ENCODE data around the gene CNGA2.

CNGA2 gene

GRCh38 chrX:151712253-151712652 lies 22.3 kb upstream of the CNGA2 start:
- DNase-seq (ENCODE audit: low read depth): no peak

- no peak for DNase-seq (ENCODE audit: low read depth)
Observed at GRCh38 chrX:151713849-151714248, 20.7 kb upstream of the CNGA2 start.

GRCh38 chrX:151714362-151714761 lies 20.2 kb upstream of the CNGA2 start:
- DNase-seq (ENCODE audit: low read depth): no peak

- DNase-seq (ENCODE audit: low read depth): no peak
Observed at GRCh38 chrX:151715752-151716151, 18.8 kb upstream of the CNGA2 start, which contains the start of gene FATE1. Gene FATE1, plus strand, starts transcription at chrX:151716035. Its CDS starts 85 bp downstream, at chrX:151716120.

DNA sequence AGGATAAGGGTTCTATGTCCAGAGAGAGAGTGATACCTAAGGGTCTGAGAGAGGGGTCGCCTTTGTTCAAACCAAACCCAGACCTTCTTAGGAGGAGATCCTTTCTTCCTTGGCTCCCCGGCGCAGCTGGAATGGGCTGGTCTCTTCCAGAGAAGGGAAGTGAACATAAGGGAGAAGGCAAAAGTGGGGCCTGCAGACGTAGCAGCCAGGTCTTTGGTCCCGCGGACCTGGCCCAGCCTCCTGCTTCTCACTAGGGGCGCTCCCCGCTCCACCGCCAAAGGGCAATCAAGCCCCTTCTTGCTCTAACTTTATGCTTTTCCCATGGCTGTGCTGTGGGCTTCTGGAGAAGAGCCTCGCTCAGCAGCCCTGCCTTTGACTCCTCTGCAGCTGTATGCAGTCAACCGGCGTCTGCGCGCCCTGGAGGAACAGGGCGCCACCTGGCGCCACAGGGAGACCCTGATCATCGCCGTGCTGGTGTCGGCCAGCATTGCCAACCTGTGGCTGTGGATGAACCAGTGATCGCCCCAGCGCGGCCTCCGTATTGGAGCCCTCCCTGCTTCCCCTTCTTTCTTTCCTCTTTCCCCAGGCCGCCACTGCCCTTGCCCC lies 12.2 kb upstream of the CNGA2 start:
- DNase-seq (ENCODE audit: low read depth): no peak

GRCh38 chrX:151723156-151723760 lies 11.3 kb upstream of the CNGA2 start:
- no peak for DNase-seq (ENCODE audit: low read depth)

GRCh38 chrX:151724563-151725337 lies 9.8 kb upstream of the CNGA2 start:
- DNase-seq (ENCODE audit: low read depth): no peak

DNA sequence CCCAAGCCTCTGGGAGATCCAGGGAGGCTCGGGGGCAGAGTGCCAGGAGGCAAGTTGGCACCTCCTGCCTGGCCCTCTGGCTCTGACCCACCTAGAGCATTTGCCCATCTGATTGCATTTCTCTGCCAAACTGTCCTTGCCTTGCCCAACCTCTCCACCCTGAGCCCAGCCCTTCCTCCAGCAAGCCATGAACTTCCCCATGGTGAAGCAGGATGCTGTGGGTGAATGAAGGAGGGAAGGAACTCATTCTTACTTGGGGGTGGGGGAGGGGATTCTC lies 9.3 kb upstream of the CNGA2 start:
- DNase-seq (ENCODE audit: low read depth): no peak

DNA sequence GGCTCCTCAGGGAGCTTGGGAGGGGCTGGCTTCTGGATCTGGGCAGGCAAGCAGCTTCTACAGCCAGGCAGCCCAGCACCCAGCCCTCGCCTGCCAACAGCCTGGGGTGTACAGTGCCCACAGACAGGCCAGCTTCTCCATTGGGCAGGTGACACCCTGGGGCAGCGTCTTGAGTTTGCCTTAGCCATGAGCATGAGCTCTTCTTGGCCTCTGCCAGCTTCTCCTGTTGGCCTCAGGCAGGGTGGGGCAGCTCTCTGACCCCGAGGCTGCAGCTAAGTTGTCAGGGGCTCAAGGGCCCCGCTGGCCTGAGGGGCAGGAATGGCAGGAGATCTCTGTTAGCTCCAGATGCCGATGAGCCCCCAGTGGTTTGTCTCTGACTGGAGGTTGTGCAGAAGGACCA lies 7.8 kb upstream of the CNGA2 start:
- DNase-seq (ENCODE audit: low read depth): no peak

DNA sequence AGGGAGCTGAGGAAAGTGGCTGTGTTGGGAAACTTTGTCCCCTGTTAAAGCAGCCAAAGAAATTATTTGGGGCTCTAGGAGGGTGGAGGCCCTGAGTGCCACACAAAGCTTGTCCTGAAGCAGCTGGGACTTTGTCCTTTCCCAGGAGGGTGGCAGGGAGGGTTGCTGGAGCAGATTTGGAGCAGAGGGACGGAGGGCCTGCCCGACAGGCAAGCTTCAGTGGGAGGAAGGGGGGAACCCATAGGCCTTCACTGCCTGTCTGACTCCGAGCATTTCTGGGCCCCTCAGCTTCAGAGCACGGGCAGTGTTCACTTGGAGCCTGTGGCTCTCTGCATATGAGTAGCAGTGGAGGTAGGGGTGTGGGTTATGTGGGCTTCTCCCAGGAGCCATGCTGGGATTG lies 7.2 kb upstream of the CNGA2 start:
- DNase-seq (ENCODE audit: low read depth): no peak

- DNase-seq (ENCODE audit: low read depth): no peak
Observed at GRCh38 chrX:151729056-151729725, 5.4 kb upstream of the CNGA2 start.

DNA sequence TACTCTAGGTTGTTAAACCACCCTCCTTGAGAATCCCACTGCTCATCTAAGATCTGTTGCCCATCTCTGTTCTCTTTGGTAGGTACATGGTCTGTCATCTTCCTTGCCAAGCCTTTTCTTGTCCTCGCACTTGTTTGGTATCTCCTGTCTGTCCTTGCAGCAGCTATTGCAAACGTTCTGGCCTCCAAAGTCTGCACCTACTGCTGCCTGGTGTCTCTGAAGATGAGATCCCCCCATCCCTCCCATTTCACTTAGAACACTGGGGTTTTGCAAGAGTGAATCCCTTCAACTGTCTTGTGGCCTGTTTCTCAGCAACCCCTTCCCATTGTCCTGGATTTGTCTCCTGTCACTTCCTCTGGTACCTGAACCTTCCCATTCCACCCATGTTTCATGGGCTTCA lies 673 bp downstream of the CNGA2 start:
- DNase-seq (ENCODE audit: low read depth): no peak

DNA sequence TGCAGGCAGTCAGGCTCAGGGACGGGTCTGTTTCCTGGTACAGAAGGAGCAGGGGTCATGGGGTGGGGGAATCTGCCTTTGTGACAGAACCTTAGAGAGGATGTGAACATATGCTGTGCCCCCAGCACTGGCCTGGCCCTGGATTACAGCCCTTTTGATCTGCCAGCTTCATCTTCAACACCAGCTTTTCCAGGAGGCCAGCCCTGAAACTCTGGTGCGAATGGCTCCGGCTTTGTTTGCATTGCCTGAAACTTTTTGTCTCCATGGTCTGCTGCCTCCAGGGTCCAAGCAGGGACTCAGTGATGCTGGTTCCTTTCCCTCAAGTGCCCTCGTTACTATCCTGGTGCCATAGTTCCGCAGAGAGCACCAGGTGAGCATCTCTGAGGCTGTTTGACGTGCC lies 2.1 kb downstream of the CNGA2 start:
- DNase-seq (ENCODE audit: low read depth): no peak

DNA sequence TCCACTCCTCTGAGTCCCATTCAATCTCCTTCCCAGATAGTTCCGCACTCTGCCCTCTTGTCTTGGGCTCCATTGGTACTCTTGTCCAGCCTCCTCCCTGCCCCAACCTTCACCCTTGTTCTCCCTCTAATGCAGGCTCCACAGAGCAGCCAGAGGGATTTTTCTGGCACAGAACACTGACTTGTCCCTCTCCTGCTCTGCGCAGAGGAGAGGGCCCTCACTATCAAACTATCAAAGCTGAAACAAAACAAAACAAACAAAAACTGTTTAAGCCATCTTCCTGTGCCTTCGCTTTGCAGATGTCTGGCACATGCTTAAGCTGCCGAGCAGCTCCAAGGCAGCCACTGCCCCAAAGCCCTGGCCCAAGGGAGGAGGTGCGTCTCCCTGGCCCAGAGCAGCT lies 2.9 kb downstream of the CNGA2 start:
- no peak for DNase-seq (ENCODE audit: low read depth)

DNA sequence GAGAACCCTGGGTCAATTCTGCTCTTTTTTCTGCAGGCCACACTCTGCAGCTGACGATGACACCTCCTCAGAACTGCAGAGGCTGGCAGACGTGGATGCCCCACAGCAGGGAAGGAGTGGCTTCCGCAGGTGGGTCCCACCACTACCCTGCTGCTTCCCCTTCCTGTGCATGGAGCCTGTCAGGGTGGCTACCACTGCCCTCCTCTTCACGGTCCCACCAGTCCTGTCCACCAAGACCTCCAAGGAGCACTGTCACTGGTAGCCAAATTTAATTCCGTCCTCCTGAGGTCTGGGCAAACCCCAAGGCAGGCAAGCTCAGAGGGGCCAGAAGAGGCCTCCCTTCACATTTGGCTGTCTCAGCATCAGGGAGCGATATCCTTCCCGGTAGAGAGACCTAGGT lies 4.2 kb downstream of the CNGA2 start:
- DNase-seq (ENCODE audit: low read depth): no peak

DNA sequence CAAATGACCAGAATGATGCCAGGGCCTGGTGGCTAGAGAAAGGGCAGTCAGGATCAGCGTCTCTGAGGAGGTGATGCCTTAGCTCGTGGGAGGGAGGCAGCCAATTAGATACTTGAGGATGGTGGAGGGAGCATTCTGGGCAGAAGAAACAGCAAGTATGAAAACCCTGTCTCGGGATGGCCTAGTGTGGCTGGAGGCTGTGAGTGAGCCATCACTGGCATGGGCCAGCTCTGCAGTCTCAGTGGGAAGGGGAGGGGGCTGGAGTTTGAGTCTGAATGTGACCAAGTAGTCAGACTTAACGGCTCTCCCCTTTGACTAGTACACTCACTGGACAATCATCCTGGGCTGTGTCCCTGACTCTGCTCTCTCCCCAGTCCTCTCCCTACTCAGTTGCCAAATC lies 7.1 kb downstream of the CNGA2 start:
- no peak for DNase-seq (ENCODE audit: low read depth)

DNA sequence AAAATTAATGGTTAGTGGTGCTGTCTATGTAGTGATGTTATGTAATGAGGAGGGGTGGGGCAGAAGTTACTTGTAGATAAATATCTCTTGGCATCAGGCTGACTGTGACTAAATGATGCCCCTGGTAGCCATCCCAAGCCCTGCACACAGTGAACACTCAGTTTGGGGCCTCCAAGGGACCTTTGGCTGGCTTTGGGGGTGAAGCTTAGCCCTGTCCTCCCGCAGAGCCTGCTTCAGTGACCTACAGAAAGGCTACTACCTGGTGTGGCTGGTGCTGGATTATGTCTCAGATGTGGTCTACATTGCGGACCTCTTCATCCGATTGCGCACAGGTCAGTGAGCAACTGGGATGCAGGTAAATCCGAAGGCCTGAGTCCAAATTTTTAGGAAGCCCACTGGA lies 7.8 kb downstream of the CNGA2 start:
- no peak for DNase-seq (ENCODE audit: low read depth)

DNA sequence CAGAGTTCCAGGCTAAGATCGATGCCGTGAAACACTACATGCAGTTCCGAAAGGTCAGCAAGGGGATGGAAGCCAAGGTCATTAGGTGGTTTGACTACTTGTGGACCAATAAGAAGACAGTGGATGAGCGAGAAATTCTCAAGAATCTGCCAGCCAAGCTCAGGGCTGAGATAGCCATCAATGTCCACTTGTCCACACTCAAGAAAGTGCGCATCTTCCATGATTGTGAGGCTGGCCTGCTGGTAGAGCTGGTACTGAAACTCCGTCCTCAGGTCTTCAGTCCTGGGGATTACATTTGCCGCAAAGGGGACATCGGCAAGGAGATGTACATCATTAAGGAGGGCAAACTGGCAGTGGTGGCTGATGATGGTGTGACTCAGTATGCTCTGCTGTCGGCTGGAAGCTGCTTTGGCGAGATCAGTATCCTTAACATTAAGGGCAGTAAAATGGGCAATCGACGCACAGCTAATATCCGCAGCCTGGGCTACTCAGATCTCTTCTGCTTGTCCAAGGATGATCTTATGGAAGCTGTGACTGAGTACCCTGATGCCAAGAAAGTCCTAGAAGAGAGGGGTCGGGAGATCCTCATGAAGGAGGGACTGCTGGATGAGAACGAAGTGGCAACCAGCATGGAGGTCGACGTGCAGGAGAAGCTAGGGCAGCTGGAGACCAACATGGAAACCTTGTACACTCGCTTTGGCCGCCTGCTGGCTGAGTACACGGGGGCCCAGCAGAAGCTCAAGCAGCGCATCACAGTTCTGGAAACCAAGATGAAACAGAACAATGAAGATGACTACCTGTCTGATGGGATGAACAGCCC lies 9.3 kb downstream of the CNGA2 start:
- DNase-seq (ENCODE audit: low read depth): no peak

- DNase-seq (ENCODE audit: low read depth): no peak
Observed at GRCh38 chrX:151745651-151746050, 11.1 kb downstream of the CNGA2 start.

- no peak for DNase-seq (ENCODE audit: low read depth)
Observed at GRCh38 chrX:151746502-151746901, 12.0 kb downstream of the CNGA2 start.

DNA sequence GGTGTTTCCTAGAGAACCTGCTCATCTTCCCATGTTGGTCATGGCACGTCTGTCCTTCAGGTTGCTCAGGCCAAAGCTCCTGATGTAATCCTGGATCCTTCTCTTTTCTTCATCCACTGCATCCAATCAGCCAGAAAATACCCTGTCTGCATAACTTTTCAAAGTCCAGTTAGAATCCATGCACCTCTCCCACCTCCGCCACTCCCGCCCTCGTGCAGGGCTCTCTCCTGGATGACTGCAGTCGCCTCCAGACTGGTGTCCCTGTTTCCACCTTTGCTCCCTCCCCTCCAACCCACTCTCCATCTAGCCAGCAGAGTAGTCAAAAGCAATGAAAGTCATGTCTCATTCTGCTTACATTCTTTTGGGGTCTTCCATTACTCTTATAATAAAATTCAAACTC lies 16.0 kb downstream of the CNGA2 start:
- no peak for DNase-seq (ENCODE audit: low read depth)

- DNase-seq (ENCODE audit: low read depth): no peak
Observed at GRCh38 chrX:151752847-151753246, 18.3 kb downstream of the CNGA2 start.

Measured in activated T-helper 9 cell treated with anti-CD3 and anti-CD28 coated beads, Interleukin-2, amount 50 U/mL, for 16 hours (primary cell).